ENCODE data around the gene HLA-DRB1.
"Not testable (repeated sequence)": the region's sequence is repeated elsewhere in the genome, so short reads cannot be mapped to it uniquely, and the experiment has no call there.

Gene HLA-DRB1

DNA sequence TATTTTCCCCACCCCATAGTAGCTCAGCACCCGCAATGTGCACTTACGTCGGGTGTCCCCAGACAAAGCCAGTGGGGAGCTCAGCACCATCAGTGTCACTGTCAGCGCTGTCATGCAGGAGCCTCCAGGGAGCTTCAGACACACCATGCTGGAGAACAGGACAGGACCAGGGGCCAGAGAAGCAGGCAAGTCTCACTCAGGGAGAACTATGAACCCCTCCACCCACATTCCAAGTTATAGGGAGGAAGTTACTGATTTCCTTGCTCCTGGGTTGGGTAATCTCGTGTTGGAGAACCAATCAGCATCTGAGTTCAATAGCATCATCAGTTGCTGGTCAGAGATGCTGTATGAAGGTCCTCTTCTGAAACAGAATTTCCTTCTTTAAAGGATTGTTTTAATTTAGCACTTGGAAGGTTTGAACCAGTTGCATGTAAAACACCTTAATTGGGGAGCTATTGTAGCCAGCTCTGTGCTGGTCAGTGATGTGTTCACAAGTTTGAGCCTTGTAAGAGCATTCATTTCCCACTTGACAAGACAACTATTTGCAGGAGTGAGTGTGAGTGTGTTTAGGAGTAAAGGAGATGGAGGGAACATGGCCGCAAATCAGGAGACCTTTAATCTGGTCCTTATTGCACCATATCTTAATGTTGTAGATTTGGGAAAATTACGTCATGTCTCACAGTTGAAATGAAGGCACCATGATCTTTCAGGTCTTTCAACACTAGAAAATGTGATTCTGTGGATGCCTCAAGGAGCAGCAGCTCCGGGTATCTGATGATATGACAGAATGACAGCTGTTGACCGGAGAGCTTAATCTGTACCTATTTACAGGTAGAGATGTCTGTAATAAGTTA is at the start of gene HLA-DRB1:
TSS of gene HLA-DRB1 (minus strand) at position 253 of the 854 bp plus-strand sequence. CDS start at position 147, 106 bp downstream.
- DNase-seq (ENCODE audit: low read depth) = no peak

- DNase-seq (ENCODE audit: low read depth) = no peak
Measured at GRCh38 chr6:32638532-32639219, 49.0 kb upstream of the HLA-DRB1 start.

GRCh38 chr6:32637883-32638282 is 48.2 kb upstream of the HLA-DRB1 start:
- no peak for DNase-seq (ENCODE audit: low read depth)

- no peak for DNase-seq (ENCODE audit: low read depth)
Measured at GRCh38 chr6:32637219-32637880, 47.7 kb upstream of the HLA-DRB1 start, which contains the start of gene HLA-DQA1. HLA-DQA1 (plus strand) TSS chr6:32637406; CDS start chr6:32637459, 53 bp downstream.

- no peak for DNase-seq (ENCODE audit: low read depth)
Measured at GRCh38 chr6:32635526-32636123, 46.0 kb upstream of the HLA-DRB1 start.

GRCh38 chr6:32629793-32630192 is 40.1 kb upstream of the HLA-DRB1 start:
- DNase-seq (ENCODE audit: low read depth) = not testable (repeated sequence)

- no peak for DNase-seq (ENCODE audit: low read depth)
Measured at GRCh38 chr6:32627831-32628230, 38.2 kb upstream of the HLA-DRB1 start.

DNA sequence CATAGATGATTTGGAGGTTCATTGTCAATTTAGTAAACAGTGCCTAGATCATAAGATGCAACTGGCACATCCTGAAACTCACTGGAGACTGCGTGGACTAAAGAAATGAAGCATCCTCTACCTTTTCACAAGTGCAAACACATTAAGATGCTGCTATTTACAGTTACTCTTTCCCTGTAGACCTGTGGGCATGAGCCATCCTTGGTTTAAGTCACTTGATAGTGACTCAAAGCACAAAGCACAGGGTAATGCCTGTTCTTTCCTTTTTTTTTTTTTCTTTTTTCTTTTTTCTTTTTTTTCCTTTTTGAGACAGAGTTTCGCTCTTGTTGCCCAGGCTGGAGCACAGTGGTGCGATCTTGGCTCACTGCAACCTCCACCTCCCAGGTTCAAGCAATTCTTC is 37.6 kb upstream of the HLA-DRB1 start:
- no peak for DNase-seq (ENCODE audit: low read depth)

DNA sequence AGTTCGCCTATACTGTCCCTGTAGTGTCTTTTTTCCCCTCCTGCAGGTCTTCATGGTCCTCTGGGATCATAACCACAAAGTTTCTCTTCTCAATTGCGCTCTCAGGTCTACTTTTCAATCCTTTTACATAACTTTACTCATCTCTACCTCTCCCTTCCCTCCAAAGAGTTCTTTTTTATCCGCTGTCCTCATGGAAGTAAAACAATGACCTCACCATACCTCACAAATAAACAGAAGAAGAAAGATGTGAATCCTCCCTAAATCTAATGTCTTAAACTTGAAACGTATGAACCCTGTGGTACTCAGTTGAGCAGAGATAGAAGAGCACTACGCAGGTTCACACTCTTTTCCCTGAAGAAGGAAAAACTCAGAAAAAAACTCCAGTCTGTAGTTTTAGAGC is 35.5 kb upstream of the HLA-DRB1 start:
- no peak for DNase-seq (ENCODE audit: low read depth)

DNA sequence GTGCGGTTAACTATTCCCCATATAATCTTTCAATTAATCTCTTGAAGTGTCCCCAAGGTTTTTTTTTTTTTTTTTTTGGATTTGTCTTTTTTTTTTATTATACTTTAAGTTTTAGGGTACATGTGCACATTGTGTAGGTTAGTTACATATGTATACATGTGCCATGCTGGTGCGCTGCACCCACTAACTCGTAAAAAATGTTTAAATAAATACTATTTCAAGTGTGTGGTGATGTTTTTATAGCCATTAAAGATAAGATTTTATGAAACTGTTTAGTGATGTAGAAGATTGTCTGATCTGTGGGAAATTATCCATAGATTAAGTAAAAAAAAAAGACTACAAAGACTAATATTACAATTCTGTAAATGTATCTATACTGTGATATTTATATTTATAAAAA is 34.9 kb upstream of the HLA-DRB1 start:
- no peak for DNase-seq (ENCODE audit: low read depth)

GRCh38 chr6:32623693-32624092 is 34.0 kb upstream of the HLA-DRB1 start:
- DNase-seq (ENCODE audit: low read depth) = no peak

GRCh38 chr6:32622545-32623401 is 33.1 kb upstream of the HLA-DRB1 start:
- no peak for DNase-seq (ENCODE audit: low read depth)

DNA sequence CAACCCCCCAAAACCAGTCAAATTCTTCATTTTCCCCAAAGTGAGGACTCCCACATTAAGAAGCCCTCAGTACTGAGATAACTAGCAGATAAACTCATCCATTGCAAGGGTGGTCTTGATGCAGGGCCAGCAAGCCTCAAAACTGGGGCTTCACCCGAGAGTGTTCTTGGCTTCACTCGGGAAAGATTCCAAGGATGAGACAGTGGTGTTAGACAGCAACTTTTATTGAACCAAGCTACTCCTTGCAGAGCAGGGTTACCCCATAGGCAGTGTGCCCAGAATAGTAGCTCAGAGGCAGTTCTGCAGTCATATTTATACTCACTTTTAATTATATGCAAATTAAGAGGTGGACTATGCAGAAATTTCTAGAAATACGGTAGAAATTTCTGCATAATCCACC is 31.7 kb upstream of the HLA-DRB1 start:
- no peak for DNase-seq (ENCODE audit: low read depth)

- DNase-seq (ENCODE audit: low read depth) = no peak
Measured at GRCh38 chr6:32617751-32618150, 28.1 kb upstream of the HLA-DRB1 start.

DNA sequence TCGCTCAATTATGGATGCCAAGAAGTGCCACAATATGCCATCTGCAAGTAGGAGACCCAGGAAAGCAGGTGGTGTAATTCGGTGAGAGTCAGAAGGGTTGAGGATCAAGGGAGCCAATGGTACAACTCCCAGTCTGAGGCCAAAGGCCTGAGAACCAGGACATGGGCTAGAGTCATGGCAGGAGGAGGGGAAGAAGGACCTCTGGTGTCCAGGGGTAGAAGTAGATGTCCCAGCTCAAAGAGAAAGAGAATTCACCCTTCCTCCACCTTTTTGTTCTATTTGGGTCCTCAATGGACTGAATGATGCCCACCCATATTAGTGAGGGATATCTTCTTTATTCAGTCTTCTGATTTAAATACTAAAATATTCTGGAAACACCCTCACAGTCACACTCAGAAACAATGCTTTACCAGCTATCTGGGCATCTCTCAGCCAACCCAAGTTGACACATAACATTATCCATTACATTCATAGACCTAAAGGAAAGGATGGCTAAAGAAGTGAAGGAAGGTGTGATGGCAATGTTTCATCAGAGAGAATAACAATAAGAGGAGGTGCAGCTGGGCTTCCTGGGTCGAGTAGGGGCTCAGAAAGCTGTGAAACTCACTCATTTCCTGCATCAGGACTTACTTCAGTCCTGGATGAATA is 26.4 kb upstream of the HLA-DRB1 start:
- no peak for DNase-seq (ENCODE audit: low read depth)

- no peak for DNase-seq (ENCODE audit: low read depth)
Measured at GRCh38 chr6:32614366-32615081, 24.9 kb upstream of the HLA-DRB1 start.

GRCh38 chr6:32613475-32613874 is 23.8 kb upstream of the HLA-DRB1 start:
- no peak for DNase-seq (ENCODE audit: low read depth)

GRCh38 chr6:32610682-32611296 is 21.1 kb upstream of the HLA-DRB1 start:
- no peak for DNase-seq (ENCODE audit: low read depth)
